Cardiac fibroblast (primary cell): ENCODE results near the gene HSPA9.
A peak's percentile ranks its signal among the peaks of the same experiment; 100 is the strongest.

Experiments
- DNase-seq, 2 donors: peaks; one replicate each; pipeline versions ENCODE4 v3.0.0 to v3.0.0-alpha.2; 2010; ENCODE audit warnings: low read depth in 2 of 2
- H3K4me3 ChIP-seq, 2 donors: replicated peaks in 1 of 2; 1 replicate in 1 of 2; 2 replicates in 1 of 2; pipeline ENCODE4 v1.5.1; 2011; ENCODE audit warnings: low read depth in 2 of 2, low read length in 2 of 2, mild to moderate bottlenecking in 2 of 2, moderate library complexity in 1 of 2
- TF ChIP-seq, protein P1 (sequence below): IDR thresholded peaks from one replicate; pipeline ENCODE4 v1.5.1; 2011; ENCODE audit warnings: low read depth, mild to moderate bottlenecking, low read length, inconsistent platforms

HSPA9 gene

DNA sequence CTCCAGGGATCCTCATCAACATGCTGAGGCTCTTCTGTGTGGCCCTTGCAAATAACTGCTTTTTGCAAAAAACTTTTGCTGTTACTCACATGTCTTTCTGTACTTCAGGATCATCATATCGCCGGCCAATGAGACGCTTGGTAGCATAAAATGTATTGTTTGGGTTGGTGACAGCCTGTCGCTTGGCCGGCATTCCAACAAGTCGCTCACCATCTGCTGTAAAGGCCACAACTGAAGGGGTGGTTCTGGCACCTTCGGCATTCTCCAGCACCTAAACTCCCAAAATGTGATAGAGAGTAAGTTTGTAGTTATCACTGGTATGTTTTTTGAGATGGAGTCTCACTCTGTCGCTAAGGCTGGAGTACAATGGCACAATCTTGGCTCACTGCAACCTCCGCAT lies 4.3 kb downstream of the HSPA9 start:
- H3K4me3 ChIP-seq: no peak overlapping the region
- DNase-seq: no peak
- TF ChIP-seq, protein P1, sequence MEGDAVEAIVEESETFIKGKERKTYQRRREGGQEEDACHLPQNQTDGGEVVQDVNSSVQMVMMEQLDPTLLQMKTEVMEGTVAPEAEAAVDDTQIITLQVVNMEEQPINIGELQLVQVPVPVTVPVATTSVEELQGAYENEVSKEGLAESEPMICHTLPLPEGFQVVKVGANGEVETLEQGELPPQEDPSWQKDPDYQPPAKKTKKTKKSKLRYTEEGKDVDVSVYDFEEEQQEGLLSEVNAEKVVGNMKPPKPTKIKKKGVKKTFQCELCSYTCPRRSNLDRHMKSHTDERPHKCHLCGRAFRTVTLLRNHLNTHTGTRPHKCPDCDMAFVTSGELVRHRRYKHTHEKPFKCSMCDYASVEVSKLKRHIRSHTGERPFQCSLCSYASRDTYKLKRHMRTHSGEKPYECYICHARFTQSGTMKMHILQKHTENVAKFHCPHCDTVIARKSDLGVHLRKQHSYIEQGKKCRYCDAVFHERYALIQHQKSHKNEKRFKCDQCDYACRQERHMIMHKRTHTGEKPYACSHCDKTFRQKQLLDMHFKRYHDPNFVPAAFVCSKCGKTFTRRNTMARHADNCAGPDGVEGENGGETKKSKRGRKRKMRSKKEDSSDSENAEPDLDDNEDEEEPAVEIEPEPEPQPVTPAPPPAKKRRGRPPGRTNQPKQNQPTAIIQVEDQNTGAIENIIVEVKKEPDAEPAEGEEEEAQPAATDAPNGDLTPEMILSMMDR: no peak

DNA sequence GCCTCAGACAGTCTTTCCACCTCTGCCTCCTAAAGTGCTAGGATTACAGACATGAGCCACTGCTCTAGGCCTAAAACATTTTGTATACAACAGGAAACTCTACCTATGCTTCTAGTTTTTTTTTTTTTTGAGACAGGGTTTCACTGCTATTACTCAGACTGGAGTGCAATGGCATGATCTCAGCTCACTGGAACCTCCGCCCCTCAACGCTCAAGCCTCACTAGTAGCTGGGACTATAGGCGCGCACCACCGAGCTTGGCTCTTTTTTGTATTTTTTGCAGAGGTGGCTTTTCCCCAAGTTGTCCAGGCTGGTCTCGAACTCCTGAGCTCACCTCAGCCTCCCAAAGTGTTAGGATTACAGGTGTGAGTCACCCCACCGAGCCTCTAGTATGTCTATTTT lies 5.4 kb downstream of the HSPA9 start:
- TF ChIP-seq, protein P1: no peak
- no peak overlapping the region for H3K4me3 ChIP-seq
- peak in 1 of 2 donors; percentile 27 for DNase-seq

DNA sequence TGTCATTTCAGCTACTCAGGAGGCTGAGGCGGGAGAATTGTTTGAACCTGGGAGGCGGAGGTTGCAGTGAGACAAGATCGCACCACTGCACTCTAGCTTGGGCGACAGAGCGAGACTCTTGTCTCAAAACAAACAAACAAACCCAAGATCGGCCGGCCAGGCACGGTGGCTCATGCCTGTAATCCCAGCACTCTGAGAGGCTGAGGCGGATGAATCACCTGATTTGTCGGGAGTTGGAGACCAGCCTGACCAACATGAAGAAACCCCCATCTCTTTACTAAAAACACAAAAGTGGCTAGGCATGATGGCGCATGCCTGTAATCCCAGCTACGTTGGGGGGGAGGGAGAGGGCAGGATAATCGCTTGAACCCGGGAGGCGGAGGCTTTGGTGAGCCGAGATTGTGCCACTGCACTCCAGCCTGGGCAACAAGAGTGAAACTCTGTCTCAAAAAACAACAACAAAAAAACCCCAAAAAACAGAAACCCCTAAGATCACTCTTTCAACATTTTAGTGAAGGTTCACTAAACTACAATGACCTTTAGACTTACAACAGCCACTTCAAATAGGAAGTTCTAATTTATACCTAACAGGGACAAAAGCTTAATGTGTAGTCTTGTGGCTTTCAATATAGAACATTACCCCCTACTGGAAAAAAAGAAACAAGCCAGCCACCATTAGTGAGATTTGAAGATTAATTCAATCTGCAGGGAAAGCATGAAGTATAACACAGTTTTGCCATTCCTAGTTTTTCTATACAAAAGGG lies 7.0 kb downstream of the HSPA9 start:
- no peak overlapping the region for H3K4me3 ChIP-seq
- peak in 1 of 2 donors; percentile 43 for DNase-seq
- TF ChIP-seq, protein P1: no peak

DNA sequence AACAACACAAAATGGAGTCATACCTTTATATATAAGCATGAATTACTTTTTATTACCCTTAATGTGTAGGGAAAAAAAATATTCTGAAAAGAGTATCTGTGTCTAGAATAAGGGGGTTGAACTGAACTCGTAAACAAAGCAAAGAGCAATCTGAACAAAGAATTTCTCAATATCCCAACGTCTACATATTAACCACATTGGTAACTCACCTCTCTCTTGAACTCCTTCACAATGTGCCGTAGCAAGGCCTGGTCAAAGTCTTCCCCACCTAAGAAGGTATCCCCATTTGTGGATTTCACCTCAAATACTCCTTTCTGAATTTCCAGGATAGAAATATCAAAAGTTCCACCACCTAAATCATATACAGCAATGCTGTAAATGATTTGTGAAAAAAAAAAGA lies 8.4 kb downstream of the HSPA9 start:
- DNase-seq: no peak
- H3K4me3 ChIP-seq: no peak overlapping the region
- TF ChIP-seq, protein P1: no peak

DNA sequence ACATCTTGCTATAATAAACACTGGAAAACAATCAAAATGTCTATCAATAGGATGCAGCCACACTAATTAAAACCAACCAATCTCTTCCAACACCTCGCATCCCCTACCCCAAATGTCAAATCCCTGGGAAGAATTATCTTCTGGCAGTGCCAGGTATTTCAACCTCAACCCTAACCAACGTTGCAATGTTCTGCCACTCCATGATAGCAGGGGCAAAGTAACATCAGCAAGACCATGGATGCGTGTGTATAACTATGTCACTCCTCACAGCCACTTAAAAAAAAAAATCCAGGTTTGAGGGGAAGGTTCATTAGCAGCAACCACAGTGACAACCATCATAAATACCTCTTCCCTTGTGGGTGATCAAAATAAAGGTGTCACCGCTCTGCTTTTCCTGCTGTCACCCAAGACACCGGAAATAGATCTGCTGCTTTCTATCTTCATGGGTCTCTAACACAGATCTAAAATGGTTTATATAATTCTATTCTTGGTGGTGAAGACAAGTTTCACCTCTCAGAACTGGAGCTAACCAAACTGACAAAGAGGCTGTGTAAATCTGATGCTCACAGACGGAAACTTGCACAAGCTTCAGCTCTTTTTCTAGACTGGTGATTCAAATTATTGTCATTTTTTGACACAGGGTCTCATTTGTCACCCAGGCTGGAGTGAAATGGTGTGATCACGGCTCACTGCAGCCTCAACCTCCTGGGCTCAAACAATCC lies 9.9 kb downstream of the HSPA9 start:
- TF ChIP-seq, protein P1: no peak
- no peak overlapping the region for H3K4me3 ChIP-seq
- no peak for DNase-seq

DNA sequence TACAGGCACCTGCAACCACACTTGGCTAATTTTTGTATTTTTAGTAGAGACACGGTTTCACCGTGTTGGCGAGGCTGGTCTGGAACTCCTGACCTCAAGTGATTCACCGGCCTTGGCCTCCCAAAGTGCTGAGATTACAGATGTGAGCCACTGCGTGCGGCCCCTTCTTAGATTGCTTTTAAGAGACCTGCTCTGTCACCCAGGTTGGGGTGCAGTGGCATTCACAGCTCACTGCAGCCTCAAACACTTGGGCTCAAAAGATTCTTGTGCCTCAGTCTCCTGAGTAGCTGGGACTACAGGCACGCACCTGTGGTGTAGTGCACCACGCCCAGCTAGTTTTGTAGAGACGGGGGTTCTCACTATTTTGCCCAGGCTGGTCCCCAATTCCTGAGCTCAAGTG lies 11.0 kb downstream of the HSPA9 start:
- no peak overlapping the region for H3K4me3 ChIP-seq
- TF ChIP-seq, protein P1: no peak
- DNase-seq: no peak
